HG03159 (cell line): ENCODE data around the gene DAAM2.

Experiments
- ATAC-seq: cut with Tn5 transposase; IDR thresholded peaks from one replicate; pipeline ENCODE4 v1.9.1; 2021; ENCODE audit warnings: mild to moderate bottlenecking, moderate library complexity; ENCODE audit not compliant: unreplicated experiment

Gene DAAM2

GRCh38 chr6:39947611-39948068 lies 155.5 kb downstream of the DAAM2 start:
- no peak for ATAC-seq

GRCh38 chr6:39948199-39948791 lies 156.1 kb downstream of the DAAM2 start:
- no peak for ATAC-seq

GRCh38 chr6:39950125-39950720 lies 158.0 kb downstream of the DAAM2 start:
- ATAC-seq: no peak

GRCh38 chr6:39951191-39951590 lies 159.0 kb downstream of the DAAM2 start:
- no peak for ATAC-seq

- ATAC-seq: no peak
Measured at GRCh38 chr6:39951716-39952115, 159.5 kb downstream of the DAAM2 start.

GRCh38 chr6:39952167-39952566 lies 160.0 kb downstream of the DAAM2 start:
- ATAC-seq: no peak

GRCh38 chr6:39953076-39953618 lies 161.0 kb downstream of the DAAM2 start:
- no peak for ATAC-seq
